NCI-H1105 treated with DMSO at 0.1 percent for 48 hours (cell line): ENCODE measurements around the gene TPBG.
A peak's percentile ranks its signal among the peaks of the same experiment; 100 is the strongest.
"Not testable (repeated sequence)": the region's sequence is repeated elsewhere in the genome, so short reads cannot be mapped to it uniquely, and the experiment has no call there.

ENCODE experiments used
- DNase-seq: peaks from one replicate; lab custom pipeline; 2025; lab: John Stamatoyannopoulos, UW

Gene TPBG

DNA sequence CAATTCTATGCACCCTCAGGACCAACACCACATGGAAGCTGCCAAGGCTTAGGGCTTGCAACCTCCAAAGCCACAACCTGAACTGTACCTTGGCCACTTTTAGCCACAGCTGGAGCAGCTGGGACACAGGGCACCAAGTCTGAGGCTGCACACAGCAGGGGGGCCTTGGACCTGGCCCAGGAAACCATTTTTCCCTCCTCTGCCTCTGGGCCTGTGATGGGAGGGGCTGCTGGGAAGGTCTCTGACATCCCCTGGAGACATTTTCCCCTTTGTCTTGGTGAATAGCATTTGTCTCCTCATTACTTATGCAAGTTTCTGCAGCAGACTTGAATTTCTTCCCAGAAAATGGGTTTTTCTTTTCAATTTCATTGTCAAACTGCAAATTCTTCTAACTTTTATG is 13.0 kb downstream of the TPBG start:
- no peak for DNase-seq

DNA sequence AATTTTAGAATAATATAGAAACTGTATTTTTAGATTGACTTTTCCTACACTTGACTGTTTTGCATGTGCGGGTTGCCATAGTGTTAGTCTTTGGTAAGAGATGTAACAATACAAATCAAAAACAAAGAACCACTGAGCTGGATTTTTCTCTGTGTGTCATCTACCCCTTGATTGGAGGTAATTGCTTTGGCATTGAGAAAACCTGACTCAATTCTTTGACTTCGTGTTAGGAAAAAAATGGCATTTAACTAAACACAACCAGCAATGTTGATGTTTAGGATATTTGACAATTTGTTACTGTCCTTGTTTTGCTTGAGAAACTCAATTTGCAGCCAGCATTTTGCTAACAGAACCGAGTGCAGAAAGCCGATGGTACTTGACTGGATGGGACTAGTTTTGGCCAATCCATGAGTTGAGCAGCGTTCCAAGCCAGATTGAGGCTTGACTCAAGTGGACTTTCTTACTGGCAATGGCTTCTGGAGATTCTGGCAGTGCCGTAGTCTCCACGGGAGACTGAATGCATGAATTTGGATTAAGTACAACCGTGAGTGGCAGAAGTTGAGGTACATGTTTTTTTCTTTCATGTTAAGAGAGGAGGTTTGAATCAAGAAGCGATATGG is 17.1 kb downstream of the TPBG start:
- no peak for DNase-seq

DNA sequence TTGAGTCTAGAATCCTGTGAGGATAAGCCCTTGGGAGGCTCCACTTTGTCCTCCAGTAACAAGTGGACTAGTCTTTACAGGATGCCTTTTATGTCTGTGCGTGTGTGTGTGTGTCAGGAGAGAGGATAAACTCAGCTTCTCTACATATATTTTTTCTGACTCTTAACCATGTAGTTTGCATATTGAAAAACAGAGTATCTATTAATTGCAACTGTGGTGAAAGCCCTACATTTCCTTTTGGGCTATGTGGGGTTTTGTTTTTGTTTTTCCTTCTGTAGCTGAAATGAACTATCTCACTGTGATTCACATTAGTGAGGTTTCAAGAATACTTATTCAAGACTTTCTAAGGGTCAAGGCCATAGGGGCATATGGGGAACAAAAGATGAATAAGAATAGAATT is 17.7 kb downstream of the TPBG start:
- no peak for DNase-seq

DNA sequence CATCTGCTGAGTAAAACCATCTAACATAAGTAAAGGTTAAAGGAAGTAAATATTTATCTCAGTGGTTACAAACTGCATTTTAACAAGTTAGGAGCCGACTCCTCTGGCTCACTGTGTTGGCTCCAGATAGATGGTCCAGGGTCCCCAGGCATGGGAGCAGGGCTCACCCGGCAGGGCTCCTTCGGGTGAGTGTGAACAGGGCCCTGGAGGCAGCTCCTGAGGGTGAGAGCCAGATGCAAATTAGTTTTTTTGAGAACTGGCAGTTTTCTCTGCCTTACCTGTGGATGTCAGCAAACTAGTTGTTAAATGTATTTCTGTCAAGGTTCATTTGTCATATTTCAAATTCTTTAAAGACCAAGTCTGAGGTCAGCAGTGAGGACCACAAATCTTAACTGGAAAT is 21.5 kb downstream of the TPBG start:
- DNase-seq, result no peak

DNA sequence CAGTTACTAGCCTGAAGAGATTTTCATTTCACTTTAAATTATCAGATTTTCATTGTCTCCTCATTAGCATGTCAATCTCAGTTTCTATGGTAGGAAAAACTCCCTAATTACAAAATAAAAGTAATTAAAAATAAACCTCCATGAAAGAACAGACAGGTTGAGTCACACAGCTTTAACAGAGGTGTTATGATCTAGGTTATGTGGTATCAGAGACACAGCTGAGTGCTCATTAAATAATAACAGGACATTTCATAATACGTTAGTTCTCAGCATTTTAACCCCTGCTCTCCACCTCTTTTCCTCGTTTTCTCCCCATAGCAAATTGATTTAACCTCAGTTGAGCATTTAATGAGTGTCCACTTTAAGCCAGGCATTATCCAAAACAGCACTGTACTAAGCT is 21.9 kb downstream of the TPBG start:
- DNase-seq, result no peak

DNA sequence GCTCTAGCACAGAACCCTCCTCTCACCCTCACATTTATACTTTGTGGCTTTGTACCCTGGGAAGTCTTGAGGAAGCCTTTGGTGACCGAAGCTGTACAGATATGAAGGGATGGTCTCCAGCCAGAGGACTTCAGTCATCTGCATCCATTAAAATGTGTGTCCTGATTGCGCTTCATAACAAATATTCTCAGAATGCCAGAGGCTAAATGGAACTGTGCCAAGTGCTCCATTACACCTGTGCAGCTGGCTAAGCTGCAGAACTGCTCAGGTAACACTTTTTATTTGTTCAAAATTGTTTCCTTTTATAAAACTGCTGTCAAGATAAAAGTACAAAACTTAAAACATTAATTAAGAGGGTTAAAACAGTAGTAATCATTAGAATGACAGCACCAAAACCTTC is 22.3 kb downstream of the TPBG start:
- DNase-seq, result peak; percentile 76

DNA sequence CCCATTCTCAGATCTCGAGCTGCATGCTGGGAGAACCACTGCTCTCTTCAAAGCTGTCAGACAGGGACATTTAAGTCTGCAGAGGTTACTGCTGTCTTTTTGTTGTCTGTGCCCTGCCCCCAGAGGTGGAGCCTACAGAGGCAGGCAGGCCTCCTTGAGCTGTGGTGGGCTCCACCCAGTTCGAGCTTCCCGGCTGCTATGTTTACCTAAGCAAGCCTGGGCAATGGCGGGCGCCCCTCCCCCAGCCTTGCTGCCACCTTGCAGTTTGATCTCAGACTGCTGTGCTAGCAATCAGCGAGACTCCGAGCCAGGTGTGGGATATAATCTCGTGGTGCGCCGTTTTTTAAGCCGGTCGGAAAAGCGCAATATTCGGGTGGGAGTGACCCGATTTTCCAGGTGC is 31.2 kb downstream of the TPBG start:
- not testable (repeated sequence) for DNase-seq

DNA sequence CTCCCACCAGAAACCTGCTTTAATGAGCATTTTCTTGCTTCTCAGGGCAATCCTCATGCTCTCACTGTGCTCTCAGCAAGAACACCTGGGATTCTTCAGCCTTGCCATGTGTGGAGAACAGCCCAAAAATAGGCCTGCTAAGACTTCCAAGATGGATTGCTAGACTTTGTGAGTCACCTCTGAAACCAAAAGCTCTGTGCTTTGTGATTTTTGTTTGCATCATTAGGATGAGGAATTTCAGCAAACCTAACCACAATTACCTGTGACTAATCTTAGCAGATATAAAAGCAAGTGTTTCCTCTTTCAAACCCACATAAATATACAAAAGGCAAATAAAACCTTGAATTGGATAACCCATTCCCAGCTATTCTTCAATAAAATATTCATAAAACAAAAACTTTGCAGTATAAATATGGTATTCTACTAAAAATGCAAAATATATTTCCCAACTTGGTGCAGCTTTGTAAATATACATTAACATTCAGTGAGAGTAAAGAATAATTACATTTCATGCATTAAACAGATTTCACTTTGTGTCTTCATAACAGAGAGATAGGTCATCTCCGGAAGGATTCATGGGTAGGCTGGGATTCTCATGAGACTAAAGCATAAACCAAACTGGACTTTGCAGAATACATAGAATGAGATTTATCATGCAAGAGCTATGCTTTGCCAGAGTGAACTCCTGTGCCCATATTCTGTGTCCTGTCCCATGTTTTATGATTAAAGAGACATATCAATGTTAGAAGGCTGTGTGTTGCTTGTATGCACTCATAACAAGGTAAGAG is 33.5 kb downstream of the TPBG start:
- DNase-seq, result no peak

DNA sequence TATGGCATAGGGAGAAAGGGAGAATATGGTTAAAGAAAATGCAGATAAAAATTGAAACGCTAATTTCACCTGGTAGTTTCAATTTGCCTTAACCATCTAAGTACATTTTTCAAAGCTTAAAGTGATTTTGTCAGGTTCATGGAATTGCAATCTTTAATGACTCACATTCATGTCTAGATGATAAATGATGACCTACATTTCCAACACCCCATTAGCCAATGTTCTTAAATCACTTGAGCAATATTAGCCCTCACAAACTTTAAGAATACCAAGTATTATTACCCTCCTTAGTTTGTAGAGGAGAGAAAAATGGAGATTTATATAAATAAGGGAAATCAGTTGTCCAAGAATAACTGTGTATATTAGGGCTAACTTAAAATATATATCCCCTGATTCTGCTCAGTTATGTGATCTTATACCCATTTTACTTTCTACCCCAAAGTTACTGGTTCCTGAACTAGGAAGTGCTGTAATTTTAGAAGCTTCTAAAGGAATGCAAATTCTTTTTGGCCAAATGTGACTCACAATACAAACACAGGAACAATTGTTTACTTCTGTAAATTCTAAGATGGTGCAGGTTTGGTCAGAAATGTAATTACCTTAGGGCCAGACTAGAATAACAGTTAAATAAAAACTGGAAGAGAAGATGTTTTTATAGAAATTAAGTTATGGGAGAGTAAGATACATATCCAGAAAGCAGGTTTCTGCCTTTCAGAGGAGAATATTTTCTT is 34.5 kb downstream of the TPBG start:
- no peak for DNase-seq

DNA sequence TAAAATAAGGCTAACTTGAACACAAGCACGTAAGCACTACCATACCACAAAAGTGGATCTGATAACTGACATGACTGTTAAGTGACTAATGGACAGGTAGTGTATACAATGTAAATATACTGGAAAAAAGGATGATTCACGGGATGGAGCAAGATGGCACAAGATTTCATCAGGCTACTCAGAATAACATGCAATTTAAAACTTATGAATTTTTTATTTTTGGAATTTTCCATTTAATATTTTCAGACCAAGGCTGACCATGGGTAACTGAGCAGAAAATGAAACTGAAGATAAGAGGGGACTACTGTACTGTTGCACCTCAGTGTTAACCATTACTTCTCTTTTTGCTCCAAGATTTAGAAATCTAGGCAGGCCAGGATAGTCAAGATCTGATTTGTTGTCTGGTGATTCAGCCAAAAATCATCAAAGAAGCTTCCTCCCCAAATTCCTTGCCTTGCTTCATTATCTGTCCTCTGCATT is 45.4 kb downstream of the TPBG start:
- no peak for DNase-seq

DNA sequence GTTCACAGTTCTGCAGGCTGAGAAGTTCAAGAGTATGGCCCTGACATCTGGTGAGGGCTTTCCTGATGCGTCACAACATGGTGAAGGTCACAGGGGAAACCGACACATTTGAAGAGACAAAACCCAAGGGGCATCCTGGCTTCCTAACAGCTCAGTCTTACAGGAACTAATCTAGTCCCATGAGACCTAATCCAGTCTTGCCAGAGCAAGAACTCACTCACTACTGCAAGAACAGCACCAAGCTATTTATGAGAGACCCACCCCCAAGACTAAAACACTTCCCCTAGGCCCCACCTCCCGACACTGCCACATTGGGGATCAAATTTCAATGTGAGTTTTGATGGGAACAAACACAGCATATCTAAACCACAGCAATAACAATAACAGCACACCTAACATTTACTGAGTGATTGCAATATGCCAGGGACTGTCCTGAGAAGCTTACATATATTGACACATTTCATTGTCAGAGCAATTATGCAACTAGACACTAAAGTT is 46.6 kb downstream of the TPBG start:
- no peak for DNase-seq

DNA sequence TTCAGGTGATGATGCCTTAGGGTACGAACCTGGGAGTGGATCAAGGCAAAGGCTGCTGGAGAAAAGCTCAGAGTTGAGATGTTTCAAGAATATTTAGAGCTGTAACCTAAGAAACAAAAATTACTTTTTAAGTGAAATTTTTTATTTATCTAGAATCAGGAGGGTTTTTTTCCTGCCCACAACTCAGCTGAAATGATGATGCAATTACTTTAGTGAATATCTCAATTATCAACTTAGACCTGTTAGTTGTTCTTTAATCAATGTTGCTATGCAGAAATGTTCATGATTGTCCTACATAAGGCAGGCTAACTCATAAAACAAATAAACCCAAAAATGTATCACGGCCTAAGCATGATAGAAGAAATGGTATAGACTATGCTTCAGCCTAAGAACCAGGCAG is 50.3 kb downstream of the TPBG start:
- no peak for DNase-seq

DNA sequence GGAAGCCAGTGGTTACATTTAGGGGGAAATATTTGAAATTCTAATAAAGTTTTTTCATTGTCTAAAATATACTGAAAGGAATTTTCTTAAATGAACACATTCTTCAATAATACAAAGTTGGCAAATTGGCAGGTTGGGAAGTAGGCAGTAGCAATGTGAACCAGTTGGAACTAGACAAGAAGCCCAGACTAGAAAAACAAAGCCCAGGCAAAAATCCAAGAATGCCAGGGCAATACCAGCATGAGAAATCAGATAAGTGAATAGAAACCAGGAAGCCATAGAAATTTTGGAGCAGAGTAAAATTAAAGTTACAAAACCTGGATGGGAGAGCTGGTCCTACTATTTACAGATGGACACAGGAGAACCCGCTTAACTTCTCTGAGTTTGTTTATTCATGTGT is 52.2 kb downstream of the TPBG start:
- no peak for DNase-seq

DNA sequence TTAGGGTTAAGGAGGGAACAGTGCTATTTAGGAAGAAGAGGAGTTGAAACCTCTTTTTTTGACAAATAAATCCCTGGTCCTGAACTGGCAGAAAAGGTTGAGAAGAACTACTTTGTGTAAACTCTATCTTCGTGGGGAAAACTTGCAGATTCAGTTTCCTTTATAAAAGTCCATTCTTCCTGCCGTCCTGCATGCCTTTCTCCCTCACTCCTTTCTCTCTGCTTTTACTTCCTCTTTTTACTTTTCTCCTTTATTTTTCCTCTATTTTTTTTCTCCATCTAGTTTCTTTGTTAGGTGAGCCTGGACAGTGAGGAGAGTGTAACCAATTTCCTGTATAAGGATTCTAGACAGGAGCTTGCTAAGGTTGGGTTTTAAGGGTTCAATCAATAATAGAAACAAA is 52.7 kb downstream of the TPBG start:
- no peak for DNase-seq
